ENCODE results near the gene TUFM.

DNA sequence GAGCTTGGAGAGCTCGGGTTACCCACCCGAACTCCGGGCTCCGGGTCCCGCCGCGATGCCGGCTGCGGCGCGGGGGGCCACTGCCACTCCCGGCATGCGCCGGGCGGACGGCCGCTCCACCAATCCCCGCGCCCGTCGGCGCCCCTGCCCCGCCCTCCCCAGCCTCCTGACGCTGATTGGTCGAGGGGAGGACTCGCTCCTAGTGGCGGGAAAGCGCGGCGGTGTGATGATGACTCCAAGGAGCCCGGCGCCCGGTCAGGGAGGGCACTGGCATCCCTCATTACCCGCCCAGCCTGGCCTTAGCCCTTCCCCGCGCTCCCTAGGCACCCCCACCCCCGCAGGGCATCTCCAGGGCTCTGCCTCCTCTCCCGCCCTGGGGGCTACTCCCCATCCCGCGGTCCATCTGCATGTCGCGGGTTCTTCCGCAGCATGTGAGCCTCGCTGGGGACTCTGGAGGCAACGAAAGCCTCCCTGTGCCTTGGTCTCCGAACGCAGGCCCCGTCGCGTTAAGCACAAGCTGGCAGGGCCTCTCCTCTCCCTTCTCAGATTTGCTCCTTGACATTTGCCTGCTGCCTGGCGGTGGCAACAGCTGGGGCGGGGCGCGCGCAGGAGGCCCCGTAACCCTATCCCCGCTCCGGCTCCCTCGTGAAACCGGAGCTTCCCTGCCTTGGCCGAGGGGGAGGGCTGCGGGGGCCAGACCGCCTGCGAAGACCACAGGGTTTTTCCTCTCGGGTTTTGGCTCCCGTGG, 33.9 kb upstream of the TUFM start:
- TF ChIP-seq, protein P1, sequence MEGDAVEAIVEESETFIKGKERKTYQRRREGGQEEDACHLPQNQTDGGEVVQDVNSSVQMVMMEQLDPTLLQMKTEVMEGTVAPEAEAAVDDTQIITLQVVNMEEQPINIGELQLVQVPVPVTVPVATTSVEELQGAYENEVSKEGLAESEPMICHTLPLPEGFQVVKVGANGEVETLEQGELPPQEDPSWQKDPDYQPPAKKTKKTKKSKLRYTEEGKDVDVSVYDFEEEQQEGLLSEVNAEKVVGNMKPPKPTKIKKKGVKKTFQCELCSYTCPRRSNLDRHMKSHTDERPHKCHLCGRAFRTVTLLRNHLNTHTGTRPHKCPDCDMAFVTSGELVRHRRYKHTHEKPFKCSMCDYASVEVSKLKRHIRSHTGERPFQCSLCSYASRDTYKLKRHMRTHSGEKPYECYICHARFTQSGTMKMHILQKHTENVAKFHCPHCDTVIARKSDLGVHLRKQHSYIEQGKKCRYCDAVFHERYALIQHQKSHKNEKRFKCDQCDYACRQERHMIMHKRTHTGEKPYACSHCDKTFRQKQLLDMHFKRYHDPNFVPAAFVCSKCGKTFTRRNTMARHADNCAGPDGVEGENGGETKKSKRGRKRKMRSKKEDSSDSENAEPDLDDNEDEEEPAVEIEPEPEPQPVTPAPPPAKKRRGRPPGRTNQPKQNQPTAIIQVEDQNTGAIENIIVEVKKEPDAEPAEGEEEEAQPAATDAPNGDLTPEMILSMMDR (IDR thresholded peaks at IDR 0.05; ENCODE audit: low read depth, low read length), result no peak
- no peak for TF ChIP-seq EZH2phosphoT487 (IDR thresholded peaks at IDR 0.05; ENCODE audit: low read depth)

Measured in OCI-LY3 (cell line).